Ovary (tissue), 9 donors: ENCODE measurements around the gene DENND5A. TPM values are rescaled to one million over a fixed set of nuclear protein-coding genes. Genes with fewer than 3 reads are reported as not detected.

ENCODE experiments used
- DNase-seq, 5 donors: peaks; one replicate each; pipeline ENCODE4 v3.0.0-alpha.2; 2019 to 2020
- H3K27ac ChIP-seq, 2 donors: fragments of 200-600 bp; one replicate each; pipeline versions ENCODE4 v1.5.1 to v1.8.0; 2019 to 2022
- H3K27me3 ChIP-seq: fragments of 200-600 bp; one replicate; pipeline ENCODE4 v1.8.0; 2022
- H3K36me3 ChIP-seq: fragments of 200-600 bp; sonication (generic); one replicate; pipeline ENCODE4 v1.5.1; 2019
- H3K4me1 ChIP-seq: one replicate; pipeline ENCODE4 v1.8.1; 2013; ENCODE audit warnings: mild to moderate bottlenecking, moderate library complexity; ENCODE audit not compliant: insufficient read depth
- H3K4me3 ChIP-seq: fragments of 200-600 bp; sonication (generic); one replicate; pipeline ENCODE4 v1.5.1; 2017
- H3K9me3 ChIP-seq, 2 donors: fragments of 200-600 bp in 1 of 2; sonication (generic) in 1 of 2; one replicate each; pipeline versions ENCODE4 v1.5.1 to v1.8.1; 2013 to 2019; ENCODE audit warnings: mild to moderate bottlenecking in 1 of 2, moderate library complexity in 1 of 2
- EP300 ChIP-seq: sonication (generic); formaldehyde crosslinking; IDR thresholded peaks from one replicate; pipeline ENCODE4 v1.6.1; 2017; ENCODE audit warnings: antibody characterized with exemption
- POLR2A ChIP-seq: fragments of 450-650 bp; IDR thresholded peaks from one replicate; pipeline ENCODE4 v1.6.1; 2017; ENCODE audit warnings: antibody characterized with exemption, mild to moderate bottlenecking, moderate library complexity
- WGBS, 3 donors: extraction: QIAGEN DNeasy Blood & Tissue Kit in 1 of 3; methylation state at CpG; one replicate each; pipeline versions ENCODE4 v1.1.5 to v1.1.7; 2013 to 2017; 5-methylcytosine and 5-hydroxymethylcytosine counted together
- intact Hi-C, 4 donors: fragments of 100-400 bp; cut with DNase I; formaldehyde crosslinking; loops; one replicate each; pipeline versions ENCODE4 v1.11.0 to v1.15.1; 2022 to 2023
- polyA plus RNA-seq, 2 donors: library from polyadenylated mRNA; stranded (reverse); fragments of 200-250 nt in 1 of 2; fragments of 350-450 nt in 1 of 2; fragmentation: Illumina TruSeq in 1 of 2; extraction: RNeasy Lipid Tissue Mini Kit (QIAGEN cat#74804) in 1 of 2; gene quantifications; one replicate each; pipeline ENCODE4 v1.2.3, GENCODE V29; 2013 to 2014
- total RNA-seq, 7 donors: library from RNA; depleted of rRNA in 2 of 7; stranded (reverse); fragments of >200 nt in 2 of 7; fragmentation: NEBNext Ultra II Directional in 3 of 7; extraction: Animal tissue kit (Norgen Biotek cat#: 25700) in 3 of 7; gene quantifications; one replicate each; pipeline versions ENCODE4 v1.1.0 to v1.2.4, GENCODE V29; 2016 to 2023
- TF ChIP-seq, protein P1 (sequence below), 3 donors: fragments of 450-650 bp in 2 of 3; fragments of 200-600 bp in 1 of 3; IDR thresholded peaks; one replicate each; pipeline versions ENCODE4 v1.5.1 to v1.8.0; 2016 to 2022; ENCODE audit warnings: antibody characterized with exemption in 3 of 3, mild to moderate bottlenecking in 1 of 3
- donor health status: DM: no; HTN: no; CAD: no; lungs with moderate emphysema.
- donor health status: DM: no; HTN: no; CAD: no.
- donor health status: Bipolar disorder and iron deficiency.
- donor health status: DM: yes; HTN: yes; CAD: no.
- donor health status: DM: no; HTN: no; CAD: no.
- donor health status: DM: yes; HTN: yes; CAD: no.

DENND5A gene
- total and polyA plus RNA-seq, 9 donors = 44.2 to 122 (median 66.6) TPM

DNA sequence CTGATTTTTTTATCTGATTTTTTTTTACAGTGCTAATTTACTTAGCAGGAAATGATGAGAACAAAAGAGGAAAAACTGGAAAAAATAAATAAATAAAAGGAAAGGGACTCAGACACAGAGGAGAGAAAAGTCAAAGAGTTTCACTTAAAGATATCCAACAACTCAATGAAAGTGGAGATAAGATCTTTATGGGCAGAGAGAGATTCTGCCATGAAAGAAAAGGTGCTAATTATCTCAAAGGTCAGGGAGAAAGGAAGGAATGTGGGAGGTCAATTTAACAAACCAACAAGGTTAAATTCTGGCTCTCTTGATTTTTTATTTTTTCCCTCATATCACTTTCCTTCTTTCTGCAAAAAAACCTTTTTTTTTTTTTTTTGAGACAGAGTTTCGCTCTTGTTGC is 86.0 kb downstream of the DENND5A start:
- DNase-seq = no peak
- Histone ChIP-seq H3K4me3 (no peak overlapping the region), H3K36me3 (no peaks in the 10 kb centered on the region), H3K9me3 (no peaks in the 10 kb centered on the region), H3K4me1 (no peaks in the 10 kb centered on the region), H3K27me3 (no peaks in the 10 kb centered on the region), H3K27ac (no peak overlapping the region)
- 89 to 100% (median 95%) methylated on average over 1 of the region's 1 CpG for WGBS, 3 donors
- TF ChIP-seq EP300 (no peak), POLR2A (no peak)
- TF ChIP-seq, protein P1, sequence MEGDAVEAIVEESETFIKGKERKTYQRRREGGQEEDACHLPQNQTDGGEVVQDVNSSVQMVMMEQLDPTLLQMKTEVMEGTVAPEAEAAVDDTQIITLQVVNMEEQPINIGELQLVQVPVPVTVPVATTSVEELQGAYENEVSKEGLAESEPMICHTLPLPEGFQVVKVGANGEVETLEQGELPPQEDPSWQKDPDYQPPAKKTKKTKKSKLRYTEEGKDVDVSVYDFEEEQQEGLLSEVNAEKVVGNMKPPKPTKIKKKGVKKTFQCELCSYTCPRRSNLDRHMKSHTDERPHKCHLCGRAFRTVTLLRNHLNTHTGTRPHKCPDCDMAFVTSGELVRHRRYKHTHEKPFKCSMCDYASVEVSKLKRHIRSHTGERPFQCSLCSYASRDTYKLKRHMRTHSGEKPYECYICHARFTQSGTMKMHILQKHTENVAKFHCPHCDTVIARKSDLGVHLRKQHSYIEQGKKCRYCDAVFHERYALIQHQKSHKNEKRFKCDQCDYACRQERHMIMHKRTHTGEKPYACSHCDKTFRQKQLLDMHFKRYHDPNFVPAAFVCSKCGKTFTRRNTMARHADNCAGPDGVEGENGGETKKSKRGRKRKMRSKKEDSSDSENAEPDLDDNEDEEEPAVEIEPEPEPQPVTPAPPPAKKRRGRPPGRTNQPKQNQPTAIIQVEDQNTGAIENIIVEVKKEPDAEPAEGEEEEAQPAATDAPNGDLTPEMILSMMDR (IDR thresholded peaks at IDR 0.05) = no peak
- intact Hi-C loops = no loop called here

DNA sequence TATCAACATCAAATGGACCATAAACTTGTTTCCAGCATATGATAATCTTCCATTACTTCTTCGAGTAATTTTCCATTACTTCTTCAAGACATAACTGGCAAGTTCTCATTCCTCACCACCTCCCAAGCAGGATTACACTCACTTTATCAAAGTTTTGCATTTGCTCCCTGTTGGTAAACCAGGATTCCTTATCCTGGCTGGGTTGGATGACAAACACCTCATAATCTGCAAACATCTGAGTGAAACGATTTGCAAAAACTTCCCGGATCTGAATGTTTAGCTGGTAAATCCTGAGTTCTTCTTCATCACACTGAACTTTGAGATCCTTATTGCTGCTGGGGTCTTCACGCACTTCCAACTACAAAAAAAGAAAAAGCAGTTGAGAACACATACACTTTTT is 86.4 kb downstream of the DENND5A start:
- no peak for DNase-seq
- WGBS, 3 donors = 85 to 86% (median 86%) methylated on average over 4 of the region's 4 CpGs

DNA sequence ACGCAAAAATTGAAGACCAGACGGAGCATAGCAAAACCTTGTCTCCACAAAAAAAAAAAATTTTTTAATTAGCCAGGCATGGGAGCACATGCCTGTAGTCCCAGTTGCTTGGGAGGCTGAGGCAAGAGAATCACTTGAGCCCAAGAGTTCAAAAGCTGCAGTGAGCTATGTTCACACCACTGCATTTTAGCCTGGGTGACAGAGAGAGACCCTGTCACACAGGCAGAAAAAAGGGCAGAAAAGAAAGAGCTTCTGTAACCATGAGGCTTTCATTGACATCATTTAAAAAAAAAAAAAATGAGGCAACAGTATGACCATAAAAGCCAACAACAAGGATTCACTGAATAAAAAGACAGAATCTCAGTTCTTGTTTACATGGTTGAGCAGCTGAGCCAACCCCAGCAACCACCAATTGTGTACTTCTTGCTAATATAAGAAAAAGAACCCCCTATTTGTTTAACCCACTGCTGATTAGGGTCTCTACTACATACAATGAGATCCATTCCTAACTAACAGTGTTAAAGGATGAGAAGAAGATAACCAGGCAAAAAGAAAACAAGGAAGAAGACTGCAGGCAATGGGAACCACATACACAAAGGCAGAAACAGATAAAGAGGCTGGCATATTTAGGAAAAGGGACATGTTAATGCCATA is 87.6 kb downstream of the DENND5A start:
- Histone ChIP-seq H3K9me3 (no peaks in the 10 kb centered on the region), H3K36me3 (no peaks in the 10 kb centered on the region), H3K4me3 (no peak overlapping the region), H3K4me1 (no peaks in the 10 kb centered on the region), H3K27ac (no peak overlapping the region), H3K27me3 (no peaks in the 10 kb centered on the region)
- no peak for DNase-seq
- TF ChIP-seq, protein P1 (IDR thresholded peaks at IDR 0.05) = no peak
- TF ChIP-seq EP300 (no peak), POLR2A (no peak)
- intact Hi-C loops = no loop called here
- 94 to 98% (median 98%) methylated on average over 2 of the region's 2 CpGs for WGBS, 3 donors

More for the DNA sequence above, 86.4 kb downstream of the DENND5A start:
- no peak overlapping the region for H3K4me3 ChIP-seq
- no peaks in the 10 kb centered on the region for H3K36me3 ChIP-seq
- no peaks in the 10 kb centered on the region for H3K4me1 ChIP-seq
- intact Hi-C loops = no loop called here
- no peak for TF ChIP-seq POLR2A
- TF ChIP-seq, protein P1 (IDR thresholded peaks at IDR 0.05) = no peak
- no peak for TF ChIP-seq EP300
- H3K27me3 ChIP-seq = no peaks in the 10 kb centered on the region
- H3K9me3 ChIP-seq = no peaks in the 10 kb centered on the region
- no peak overlapping the region for H3K27ac ChIP-seq

DNA sequence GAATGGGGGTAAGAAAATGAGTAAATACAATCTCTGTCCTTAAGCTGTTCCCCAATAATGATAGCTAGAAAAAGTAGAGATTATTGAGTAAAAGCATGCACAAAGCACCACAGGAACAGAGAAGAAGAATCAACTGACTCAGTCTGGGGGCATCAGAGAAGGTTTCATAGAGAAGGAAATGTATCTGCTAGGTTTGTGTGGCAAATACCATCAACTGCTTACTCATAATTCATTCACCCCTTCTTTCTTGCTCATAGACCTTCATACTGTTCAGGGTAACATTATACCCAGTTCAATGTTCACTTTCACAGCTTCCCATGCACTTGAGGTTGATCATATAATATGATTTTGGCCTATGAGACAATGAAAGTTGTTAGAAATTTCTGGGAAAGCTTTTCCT is 88.6 kb downstream of the DENND5A start:
- DNase-seq = no peak
- intact Hi-C loops = no loop called here
- no peak for TF ChIP-seq EP300
- TF ChIP-seq POLR2A = no peak
- no peaks in the 10 kb centered on the region for H3K36me3 ChIP-seq
- no peaks in the 10 kb centered on the region for H3K9me3 ChIP-seq
- no peaks in the 10 kb centered on the region for H3K4me1 ChIP-seq
- no peak overlapping the region for H3K27ac ChIP-seq
- H3K4me3 ChIP-seq = no peak overlapping the region
- H3K27me3 ChIP-seq = no peaks in the 10 kb centered on the region

DNA sequence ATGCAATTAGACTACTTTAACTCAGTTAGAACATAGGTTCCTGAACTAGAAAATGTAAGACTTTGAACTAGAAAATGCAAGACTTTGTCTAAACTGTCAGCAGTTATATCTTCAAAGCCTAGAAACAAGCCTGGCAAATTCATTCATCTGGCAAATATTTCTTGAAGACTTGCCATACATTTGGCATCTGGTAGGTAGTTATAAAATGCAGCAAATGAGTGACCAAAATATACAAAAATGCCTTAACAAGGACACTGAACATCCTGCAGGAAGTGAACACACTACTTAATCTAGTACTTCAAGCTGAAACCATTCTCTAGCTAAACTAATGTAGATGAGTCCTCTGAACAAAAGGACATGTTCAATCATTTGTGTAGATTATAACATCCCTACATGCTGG is 89.0 kb downstream of the DENND5A start:
- Histone ChIP-seq H3K36me3 (no peaks in the 10 kb centered on the region), H3K4me1 (no peaks in the 10 kb centered on the region), H3K9me3 (no peaks in the 10 kb centered on the region), H3K27me3 (no peaks in the 10 kb centered on the region), H3K4me3 (no peak overlapping the region), H3K27ac (no peak overlapping the region)
- DNase-seq = no peak
- intact Hi-C loops = no loop called here
- TF ChIP-seq POLR2A (no peak), EP300 (no peak)
- TF ChIP-seq, protein P1 (IDR thresholded peaks at IDR 0.05) = no peak
